Measurements from ENCODE around the gene LPIN1. TPM values are rescaled to one million over a fixed set of nuclear protein-coding genes. Genes with fewer than 3 reads are reported as not detected.
"Not testable (repeated sequence)": the region's sequence is repeated elsewhere in the genome, so short reads cannot be mapped to it uniquely, and the experiment has no call there.

LPIN1 gene
- total RNA-seq, 1 experiment from 2014 or later: 13.5 TPM

DNA sequence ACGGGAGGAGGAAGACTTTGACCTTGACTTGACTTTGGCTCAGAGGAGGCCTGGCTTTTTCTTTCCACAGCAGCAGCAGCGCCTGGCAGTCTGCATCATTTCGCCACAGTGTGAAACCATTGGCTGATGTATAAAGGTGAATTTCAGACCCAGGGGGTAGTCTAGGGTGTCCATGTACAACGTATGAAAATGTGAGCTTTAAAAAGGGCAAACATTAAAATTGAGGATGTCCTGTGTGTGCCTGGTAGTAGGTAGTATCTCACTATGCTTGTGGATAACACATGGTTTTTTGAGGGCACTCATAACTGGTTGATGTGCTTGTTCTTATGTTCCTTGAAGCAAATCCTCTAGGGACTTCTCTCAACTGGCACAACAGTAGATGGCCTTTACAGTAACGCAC, 86.1 kb downstream of the LPIN1 start:
- DNase-seq (ENCODE audit: low read depth): no peak

DNA sequence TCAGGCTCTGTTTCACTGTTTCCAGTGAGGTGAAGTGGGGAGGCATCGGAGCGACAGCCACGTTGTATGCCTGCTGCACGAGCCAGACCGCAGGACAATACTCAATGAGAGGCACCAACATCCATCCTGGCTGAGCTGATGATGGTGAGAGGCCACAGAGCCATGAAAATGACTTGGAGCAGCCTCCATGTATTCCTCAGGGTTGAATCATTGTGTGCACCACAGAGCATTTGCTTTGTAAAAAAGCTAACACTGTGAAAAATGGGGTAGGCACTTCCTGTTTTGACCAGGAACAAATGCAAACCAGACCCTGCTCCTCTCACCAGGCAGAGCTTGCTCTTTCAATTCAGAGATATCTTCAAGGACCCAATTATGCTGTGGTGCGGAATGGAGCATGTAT, 87.2 kb downstream of the LPIN1 start:
- peak; percentile 64 for DNase-seq (ENCODE audit: low read depth)

DNA sequence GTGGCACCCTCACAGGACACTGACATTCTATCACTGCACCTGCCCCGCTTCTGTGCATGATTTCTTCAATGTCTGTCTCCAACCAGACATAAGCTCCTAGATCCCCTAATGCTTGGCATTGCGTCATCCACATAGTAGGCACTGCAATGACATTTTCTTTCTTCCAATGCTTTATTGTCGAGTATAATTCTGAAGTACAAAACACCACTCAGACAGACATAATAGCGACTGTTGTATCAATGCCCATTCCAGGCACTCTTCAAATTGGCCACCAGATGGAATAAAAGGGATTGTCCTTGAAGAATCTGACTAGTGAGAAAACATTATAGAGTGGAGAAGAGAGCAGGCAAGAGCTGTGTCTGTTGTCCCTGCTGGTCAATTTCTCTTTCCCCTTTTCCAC, 89.0 kb downstream of the LPIN1 start:
- no peak for DNase-seq (ENCODE audit: low read depth)

DNA sequence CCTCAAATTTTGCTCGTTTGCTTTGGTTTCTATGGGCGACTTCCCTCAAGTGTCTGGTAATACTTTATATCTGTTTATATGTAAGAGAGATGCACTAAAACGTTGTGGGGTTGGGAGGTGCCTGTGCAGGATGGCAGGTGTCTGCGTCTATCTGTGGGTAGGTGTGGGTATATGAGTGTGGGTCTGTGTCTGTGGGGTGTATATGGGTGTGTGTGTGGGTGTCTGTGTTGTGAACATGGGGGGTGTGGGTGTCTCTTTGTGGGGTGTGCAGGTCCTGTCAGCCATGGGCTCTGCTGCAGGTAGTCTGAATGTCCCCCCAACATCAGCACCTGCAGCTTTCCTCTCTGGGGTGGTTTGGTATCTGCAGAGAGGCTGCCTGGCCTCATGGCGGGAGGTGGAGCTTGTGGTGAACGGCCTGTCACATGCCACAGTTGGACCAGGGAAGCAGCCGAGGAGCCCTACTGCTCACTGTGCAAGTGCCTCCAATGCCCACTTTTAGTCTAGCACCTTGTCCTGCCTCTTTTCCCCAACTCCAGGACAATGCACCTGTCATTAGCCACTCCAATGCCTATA, 90.3 kb downstream of the LPIN1 start:
- DNase-seq (ENCODE audit: low read depth): no peak

DNA sequence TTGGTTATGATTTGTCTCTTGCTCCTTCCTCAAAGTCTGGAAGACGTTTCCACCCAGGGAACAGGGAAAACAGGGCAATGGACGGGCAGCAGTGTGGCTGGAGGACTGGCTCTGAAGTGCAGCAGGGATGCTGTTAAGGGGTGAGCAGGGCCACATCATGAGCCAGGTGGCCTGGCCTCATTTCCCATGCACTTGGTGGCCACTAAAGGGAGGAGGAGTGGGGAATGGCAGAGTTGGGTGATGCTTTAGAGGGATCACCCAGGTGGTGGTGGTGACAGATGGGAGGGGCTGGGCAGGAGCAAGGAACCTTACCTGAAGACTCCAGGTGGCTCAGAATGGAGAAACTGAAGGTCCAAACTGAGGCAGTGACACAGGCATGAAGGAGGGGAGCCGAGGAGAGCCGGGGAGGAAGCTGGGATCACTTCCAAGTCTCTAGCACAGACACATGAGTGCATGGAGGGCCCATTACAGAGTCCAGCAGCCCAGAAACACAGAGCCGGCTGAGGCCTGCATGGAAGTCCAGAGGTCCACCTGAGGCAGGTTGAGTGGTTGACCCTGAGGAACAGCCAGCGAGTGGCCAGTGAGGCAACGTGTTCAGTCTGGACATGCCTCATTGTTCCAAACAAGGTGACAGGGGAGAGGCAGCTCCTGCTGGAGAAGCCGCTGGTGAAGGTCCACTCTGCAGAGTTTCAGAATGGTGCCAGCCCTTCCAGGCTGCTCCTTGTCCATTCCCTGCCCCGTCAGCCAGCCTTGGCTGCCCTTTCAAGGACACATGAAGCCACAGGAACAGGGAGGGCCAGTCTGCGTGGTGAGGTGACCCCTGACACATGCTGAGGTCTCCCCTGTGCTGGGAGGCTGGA, 91.7 kb downstream of the LPIN1 start:
- no peak for DNase-seq (ENCODE audit: low read depth)

DNA sequence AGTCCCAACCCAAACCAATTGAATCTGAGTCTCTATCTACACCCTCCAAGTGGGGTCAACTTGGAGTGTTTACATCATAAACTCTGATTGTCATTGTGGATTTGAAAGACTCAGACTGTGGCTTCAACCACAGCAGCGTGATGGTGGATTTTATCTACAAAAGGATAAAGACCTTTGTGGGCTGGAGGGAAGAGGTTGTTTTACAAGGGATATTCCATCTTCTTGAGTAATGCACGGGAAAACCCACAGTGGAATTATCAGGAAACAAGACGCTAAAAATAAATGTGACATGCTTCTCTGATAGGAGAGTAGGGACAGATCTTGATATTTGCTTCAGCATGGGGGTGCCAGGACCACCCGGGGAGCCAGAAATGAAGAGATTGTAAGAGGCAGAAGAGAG, 93.5 kb downstream of the LPIN1 start:
- peak; percentile 44 for DNase-seq (ENCODE audit: low read depth)

DNA sequence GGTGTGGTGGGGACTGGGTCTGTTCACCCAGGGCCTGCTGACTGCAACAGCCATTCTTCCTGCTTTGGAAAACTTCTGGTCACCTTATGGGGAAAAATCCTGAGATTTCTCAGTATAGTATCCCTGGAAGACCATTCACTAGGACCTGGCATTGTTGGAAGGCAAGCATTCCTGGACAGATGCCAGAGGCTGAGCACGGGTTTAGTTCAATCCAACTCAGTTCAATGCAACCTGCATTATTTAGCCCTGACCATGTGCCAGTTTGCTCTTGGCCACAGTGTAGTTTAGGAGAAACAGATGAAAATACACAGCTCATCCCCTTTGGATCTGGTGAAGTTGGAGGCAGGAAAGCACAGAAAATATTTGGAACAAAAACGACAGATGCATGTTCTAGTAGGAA, 95.9 kb downstream of the LPIN1 start:
- no peak for DNase-seq (ENCODE audit: low read depth)

DNA sequence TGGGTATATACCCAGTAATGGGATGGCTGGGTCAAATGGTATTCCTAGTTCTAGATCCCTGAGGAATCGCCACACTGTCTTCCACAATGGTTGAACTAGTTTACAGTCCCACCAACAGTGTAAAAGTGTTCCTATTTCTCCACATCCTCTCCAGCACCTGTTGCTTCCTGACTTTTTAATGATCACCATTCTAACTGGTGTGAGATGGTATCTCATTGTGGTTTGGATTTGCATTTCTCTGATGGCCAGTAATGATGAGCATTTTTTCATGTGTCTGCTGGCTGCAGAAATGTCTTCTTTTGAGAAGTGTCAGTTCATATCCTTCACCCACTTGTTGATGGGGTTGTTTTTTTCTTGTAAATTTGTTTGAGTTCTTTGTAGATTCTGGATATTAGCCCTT, 98.4 kb downstream of the LPIN1 start:
- not testable (repeated sequence) for DNase-seq (ENCODE audit: low read depth)

DNA sequence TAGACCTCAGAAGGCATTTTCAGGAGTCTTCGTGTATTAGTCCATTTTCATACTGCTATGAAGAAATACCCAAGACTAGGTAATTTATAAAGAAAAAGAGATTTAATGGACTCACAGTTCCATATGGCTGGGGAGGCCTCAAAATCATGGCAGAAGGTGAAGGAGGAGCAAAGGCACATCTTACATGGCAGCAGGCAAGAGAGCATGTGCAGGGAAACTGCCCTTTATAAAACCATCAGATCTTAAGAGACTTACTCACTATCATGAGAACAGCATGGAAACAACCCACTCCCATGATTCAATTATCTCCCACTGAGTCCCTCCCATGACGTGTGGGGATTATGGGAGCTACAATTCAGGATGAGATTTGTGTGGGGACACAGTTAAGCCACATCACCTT, 101.5 kb downstream of the LPIN1 start:
- DNase-seq (ENCODE audit: low read depth): not testable (repeated sequence)

DNA sequence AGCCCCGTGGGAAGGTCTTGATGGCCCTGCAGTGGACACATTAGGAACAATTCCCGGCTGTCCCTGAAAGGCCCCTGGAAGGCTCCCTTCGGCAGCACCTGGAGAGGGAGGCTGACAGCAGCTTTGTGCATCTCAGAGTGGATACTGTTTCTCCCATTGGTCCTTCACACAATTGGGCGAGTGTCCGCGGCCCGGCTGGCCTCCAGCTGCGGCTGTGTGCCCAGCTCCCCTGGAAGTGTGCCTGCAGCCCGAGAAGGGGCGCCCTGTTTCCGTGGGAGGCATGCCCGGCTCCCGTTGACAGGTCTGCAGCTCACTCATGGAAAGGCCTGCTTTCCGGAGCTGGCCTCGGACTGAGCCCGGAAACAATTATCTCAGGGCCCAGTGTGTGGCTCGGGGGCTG, 103.7 kb downstream of the LPIN1 start:
- DNase-seq (ENCODE audit: low read depth): no peak

DNA sequence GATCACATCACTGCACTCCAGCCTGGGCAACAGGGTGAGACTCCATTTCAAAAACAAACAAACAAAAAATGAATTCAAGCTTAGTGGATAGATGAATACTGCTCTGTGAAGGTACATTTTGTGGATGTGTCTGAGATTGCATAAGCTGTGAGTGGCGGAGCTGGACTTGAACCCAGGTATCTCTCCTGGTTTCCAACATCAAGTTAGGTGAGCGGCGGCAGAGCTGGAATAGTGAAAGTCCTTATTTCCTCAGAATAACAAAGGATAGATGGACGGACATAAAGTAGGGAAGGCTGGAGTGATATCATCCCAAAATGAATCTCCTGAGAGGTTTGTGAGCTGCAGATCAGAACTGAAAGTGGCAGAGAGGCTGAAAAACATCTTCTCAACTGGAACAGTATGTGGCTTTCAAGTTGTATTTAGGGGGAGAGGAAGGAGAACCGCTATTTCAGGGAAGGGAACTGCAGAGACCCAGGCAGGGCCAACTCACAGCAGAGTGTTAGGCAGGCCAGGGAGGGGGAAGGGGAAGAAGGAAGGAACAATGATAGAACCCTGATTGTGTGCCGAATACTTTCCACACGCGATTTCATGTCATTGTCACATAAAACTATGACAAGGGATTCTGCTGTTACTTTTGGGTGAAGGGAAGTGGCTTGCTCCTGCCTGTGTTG, 106.2 kb downstream of the LPIN1 start:
- DNase-seq (ENCODE audit: low read depth): no peak

DNA sequence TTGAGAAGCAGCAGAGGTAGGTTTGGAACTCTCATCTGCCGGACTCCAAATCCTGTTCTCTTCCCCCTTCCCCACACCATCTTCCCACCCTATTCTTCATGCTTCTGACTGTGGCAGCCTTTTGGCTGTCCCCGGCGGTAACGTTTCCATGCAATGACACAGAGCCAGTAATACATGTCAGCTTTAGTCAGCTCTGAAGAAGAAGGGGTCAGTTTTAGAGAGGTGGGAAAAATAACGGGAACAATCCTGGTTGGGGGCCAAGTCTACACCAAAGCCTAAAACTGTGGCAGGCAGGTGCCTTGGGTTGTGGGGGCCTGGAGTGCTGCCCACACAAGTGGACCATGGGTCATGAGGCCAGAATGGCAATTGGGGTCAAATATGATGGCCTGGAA, 106.8 kb downstream of the LPIN1 start:
- DNase-seq (ENCODE audit: low read depth): no peak

DNA sequence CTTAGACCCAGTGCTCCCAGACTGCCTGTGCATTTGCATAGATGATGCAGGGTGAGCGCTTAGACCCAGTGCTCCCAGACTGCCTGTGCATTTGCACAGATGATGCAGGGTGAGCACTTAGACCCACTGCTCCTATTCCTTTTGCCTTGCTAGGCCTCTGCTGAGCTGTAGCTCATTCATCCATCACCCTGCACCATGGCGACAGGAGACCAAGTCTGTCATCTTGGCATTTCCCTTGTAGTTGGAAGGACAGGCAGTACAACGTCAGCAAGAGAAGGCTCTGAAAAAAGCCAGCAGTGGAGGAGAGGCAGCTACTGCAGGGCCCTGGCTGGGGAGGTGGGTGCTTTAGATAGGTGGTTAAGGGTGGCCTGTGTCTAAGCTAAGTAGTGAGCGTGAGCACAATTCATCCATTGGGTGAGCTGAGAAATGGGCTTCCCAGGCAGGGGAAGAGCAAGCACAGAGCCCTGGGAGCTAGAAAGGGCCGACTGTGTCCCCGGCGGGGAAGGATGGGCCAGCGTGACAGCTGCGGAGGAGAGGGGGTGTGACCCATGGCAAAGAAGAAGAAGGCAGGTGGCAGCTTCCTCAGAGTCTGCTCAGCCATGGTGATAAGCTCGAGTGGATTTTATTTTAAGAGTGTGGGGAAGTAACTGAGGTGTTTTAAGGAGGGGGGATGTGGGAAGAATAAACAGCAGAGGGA, 108.8 kb downstream of the LPIN1 start:
- DNase-seq (ENCODE audit: low read depth): no peak

DNA sequence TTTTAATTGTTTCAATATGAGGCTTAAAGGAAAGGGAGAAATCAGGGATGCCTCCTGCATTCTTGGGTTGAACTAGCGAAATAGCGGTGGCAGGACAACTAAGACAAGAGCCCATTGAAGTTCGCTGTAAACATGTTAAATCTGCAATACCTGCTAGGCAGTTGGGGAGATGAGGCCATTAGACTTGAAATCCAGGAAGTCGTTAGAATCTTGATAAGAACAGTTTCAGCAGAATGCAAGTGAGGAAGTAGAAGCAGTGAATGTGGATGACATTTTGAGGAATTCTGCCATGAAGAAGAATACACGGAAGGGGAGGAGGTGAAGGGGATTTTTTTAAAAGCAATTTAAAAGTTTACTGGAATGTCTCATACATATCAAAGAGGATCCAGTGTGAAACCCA, 109.7 kb downstream of the LPIN1 start:
- no peak for DNase-seq (ENCODE audit: low read depth)

DNA sequence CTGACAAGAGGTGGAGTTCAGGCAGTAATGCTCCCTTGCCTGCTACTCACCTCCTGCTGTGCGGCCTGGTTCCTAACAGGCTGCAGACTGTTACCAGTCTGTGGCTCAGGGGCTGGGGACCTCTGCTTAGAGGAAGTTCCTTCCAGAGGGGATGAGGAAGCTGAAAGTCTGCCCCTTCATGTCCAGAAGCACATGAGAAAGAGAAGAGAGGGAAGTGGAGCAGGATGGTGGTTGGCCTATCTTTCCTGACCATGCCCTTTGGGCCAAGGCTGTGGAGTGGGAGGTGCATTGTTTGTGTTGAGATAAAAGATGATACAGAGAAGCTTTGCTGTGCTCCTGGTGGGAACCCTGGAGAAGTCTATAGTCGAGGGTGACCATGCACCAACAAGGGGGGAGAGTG, 112.5 kb downstream of the LPIN1 start:
- no peak for DNase-seq (ENCODE audit: low read depth)

DNA sequence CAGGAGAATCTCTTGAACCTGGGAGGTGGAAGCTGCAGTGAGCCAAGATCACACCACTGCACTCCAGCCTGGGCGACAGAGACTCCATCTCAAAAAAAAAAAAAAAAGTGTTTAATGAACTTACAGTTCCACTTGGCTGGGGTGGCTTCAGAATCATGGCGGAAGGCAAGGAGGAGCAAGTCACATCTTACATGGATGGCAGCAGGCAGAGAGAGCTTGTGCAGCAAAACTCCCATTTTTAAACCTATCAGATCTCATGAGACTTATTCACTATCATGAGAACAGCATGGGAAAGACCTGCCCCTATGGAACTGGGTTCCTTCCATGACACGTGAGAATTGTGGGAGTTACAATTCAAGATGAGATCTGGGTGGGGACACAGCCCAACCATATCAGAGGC, 113.5 kb downstream of the LPIN1 start:
- DNase-seq (ENCODE audit: low read depth): not testable (repeated sequence)

DNA sequence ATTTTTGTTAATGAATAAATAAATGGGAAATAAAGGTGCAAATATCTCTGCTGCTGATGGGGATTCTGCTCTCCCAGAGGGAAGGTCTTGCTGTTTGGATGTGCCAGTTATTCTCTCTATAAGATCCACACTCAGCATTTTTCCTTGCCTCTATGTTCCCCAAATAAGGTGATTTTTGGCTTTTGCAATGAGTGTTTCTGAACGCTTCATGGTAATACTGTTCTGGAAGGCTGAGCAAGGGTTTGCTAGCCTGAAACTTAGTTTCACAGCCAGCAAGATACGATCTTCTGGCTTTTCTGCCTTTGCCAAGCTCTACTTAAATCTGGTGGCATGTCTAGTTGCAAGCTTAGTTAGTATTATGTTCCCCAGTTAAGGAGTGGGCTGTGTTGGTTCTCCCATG, 114.6 kb downstream of the LPIN1 start:
- DNase-seq (ENCODE audit: low read depth): no peak

DNA sequence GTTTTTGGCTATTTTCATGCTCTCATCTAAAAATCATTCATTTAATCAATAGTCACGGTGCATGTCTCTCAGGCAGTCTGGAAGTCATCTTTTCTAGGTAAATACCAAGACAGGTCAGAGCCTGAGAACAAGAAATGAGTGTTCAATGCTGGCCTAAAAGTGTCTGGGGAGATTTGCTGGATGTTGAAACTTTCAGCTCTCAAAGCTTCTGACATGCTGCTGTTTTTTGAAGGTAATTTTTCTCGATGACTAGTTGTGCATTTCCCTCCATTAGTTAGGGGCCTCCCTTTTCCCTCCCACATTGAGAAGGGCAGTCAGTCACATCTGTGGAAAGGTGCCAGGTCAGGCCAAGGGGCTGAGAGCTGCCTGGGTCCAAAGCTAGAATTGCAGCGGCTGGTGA, 115.6 kb downstream of the LPIN1 start:
- DNase-seq (ENCODE audit: low read depth): no peak

DNA sequence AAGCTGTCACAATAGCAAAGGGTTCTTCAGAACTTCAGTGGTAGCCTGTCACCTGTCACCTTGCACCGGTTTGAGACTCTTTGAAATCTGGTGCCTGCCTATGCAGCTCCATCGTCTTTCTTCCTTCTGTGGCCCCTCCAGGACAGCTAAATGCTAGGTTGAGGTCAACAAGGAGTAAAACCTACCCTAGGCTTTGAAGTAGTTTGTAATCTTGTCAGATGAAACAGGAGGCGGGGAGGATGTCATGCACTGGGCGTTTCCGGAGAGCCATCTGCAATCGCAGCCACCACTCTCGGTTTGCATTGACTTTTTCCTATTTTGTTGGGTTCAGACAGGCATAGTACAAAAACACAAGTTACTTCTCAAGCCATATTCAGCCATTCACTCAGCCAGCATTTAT, 116.7 kb downstream of the LPIN1 start:
- no peak for DNase-seq (ENCODE audit: low read depth)

DNA sequence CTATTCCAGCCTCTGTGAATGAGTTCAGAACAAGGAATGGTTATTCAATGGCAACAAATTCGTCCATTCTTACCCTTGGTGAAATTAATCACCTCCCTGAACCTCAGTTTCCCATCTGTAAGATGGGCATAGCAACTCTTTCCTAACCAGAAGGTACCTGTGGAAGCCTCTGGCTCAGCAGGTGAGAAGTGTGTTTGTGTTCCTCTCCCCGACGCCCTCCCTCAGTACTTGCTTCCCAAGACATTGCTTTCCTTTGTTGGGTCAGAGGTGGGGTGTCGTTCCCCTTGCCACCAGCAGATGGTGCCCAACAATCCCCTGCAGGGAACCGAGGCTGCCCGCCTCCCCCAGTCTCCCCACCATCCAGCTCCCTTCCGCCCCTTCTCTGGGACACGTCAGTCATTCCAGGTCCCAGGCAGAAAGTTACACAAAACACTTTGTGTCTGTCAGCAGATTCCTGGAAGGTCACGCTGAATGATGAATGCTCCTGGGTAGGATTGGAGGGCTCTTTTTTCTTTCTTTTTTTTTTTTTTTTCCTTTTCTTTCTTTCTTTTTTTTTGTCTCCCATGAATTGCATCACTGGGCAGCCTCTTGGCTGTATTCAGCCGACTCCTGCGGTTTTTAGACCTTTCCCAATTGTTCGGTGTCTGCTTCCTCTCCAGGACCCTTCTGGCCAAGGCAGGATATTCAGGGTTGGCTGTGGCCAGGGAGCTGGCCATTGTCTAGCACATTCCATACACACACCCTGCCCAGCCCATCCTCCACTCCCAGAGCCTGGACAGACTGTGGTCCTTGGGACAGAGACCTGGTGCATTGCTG, 117.3 kb downstream of the LPIN1 start:
- DNase-seq (ENCODE audit: low read depth): peak; percentile 89

DNA sequence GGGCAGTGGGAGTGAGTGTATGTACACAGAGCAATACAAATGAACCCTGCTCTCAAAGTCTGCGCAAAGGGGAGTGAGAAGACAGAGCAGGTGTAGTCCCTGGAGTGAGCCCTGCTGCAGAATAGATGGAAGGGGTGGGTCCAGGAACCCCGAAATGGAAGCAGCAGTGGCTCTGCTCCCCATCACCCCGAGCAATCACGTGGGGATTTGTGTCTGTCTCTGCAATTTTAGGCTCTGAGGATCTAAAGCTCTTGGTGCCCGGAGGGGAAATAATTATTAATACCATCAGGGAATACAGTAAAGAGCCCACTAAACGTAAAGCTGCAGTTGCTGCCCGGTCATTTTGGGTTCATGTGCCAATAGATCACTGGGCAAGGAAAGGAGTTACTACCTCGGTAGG, 118.3 kb downstream of the LPIN1 start:
- no peak for DNase-seq (ENCODE audit: low read depth)

DNA sequence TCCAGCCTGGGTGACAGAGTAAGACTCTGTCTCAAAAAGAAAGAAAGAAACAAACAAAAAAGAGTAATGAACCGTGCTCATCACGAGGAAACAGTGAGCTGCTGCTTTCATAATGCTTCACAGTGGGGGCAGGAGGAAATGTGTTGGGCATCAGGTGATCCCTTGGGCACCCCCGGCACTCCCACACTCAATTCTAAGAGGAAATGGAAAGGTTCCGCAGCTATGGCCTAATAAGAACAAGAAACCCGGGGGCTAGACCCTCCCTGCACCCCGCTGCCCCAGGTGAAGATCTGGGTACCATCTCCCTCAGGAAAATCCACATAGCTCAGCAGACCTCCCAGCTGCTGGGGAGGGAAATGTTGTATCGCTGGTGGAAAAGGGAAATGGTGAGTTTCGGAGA, 118.9 kb downstream of the LPIN1 start:
- DNase-seq (ENCODE audit: low read depth): no peak

All from Daoy (cell line).